Hypothalamus (tissue), 51 donors: ENCODE measurements around the gene UROS.
A peak's percentile ranks its signal among the peaks of the same experiment; 100 is the strongest.

Source experiments
- DNase-seq, 51 donors: peaks; one replicate each; lab custom pipeline; 2025; lab: John Stamatoyannopoulos, UW

Gene UROS

GRCh38 chr10:125838802-125839575 is 15.9 kb upstream of the UROS start:
- no peak for DNase-seq

- DNase-seq: no peak
These were observed 13.7 kb upstream of the UROS start for GRCh38 chr10:125836746-125837145.

GRCh38 chr10:125828311-125828710 is 5.3 kb upstream of the UROS start:
- DNase-seq: no peak

- DNase-seq: no peak
These were observed 4.1 kb upstream of the UROS start for GRCh38 chr10:125827133-125827532.

- DNase-seq: no peak
These were observed 1.7 kb upstream of the UROS start for GRCh38 chr10:125824736-125825135.

GRCh38 chr10:125823663-125824251 is 699 bp upstream of the UROS start:
- DNase-seq: no peak

GRCh38 chr10:125820701-125821100 is 2.4 kb downstream of the UROS start:
- DNase-seq: no peak

- DNase-seq: peak in 1 of 51 donors; percentile 6
These were observed 5.6 kb downstream of the UROS start for GRCh38 chr10:125817337-125817946.

GRCh38 chr10:125816548-125816947 is 6.5 kb downstream of the UROS start:
- no peak for DNase-seq

- no peak for DNase-seq
These were observed 7.3 kb downstream of the UROS start for GRCh38 chr10:125815764-125816163.

GRCh38 chr10:125812128-125812750 is 10.8 kb downstream of the UROS start:
- DNase-seq: no peak

- peak in 1 of 51 donors; percentile 31 for DNase-seq
These were observed 11.8 kb downstream of the UROS start for GRCh38 chr10:125811251-125811650.

- DNase-seq: no peak
These were observed 15.0 kb downstream of the UROS start for GRCh38 chr10:125808047-125808446.

- DNase-seq: no peak
These were observed 20.3 kb downstream of the UROS start for GRCh38 chr10:125802739-125803138.

- no peak for DNase-seq
These were observed 20.9 kb downstream of the UROS start for GRCh38 chr10:125802131-125802530.

GRCh38 chr10:125801574-125801973 is 21.5 kb downstream of the UROS start:
- no peak for DNase-seq

- no peak for DNase-seq
These were observed 23.4 kb downstream of the UROS start for GRCh38 chr10:125799451-125800182.

GRCh38 chr10:125797994-125798662 is 24.9 kb downstream of the UROS start:
- DNase-seq: peak in 1 of 51 donors; percentile 9

- no peak for DNase-seq
These were observed 25.6 kb downstream of the UROS start for GRCh38 chr10:125797424-125797823.

GRCh38 chr10:125795637-125796190 is 27.3 kb downstream of the UROS start:
- DNase-seq: no peak
